Loucy (cell line): Measurements from ENCODE around the gene STK36.

Experiments used
- H2AFZ ChIP-seq: fragments of 200-600 bp; sonication (generic); 2 replicates; pipeline ENCODE4 v1.6.0; 2016; ENCODE audit warnings: antibody characterized with exemption, mild to moderate bottlenecking, low read length, moderate library complexity
- H3F3A ChIP-seq: fragments of 200-600 bp; 2 replicates; pipeline ENCODE4 v1.6.0; 2016; ENCODE audit warnings: antibody characterized with exemption, low read depth, mild to moderate bottlenecking
- H3K27me3 ChIP-seq: fragments of 200-600 bp; sonication (generic); 2 replicates; pipeline ENCODE4 v1.6.1; 2014; ENCODE audit warnings: low read length, mild to moderate bottlenecking; ENCODE audit not compliant: insufficient read depth, poor library complexity, severe bottlenecking
- H3K36me3 ChIP-seq: fragments of 200-600 bp; sonication (generic); 2 replicates; pipeline ENCODE4 v1.6.1; 2016; ENCODE audit warnings: low read length; ENCODE audit not compliant: insufficient read depth
- H3K4me1 ChIP-seq: fragments of 200-600 bp; sonication (generic); 2 replicates; pipeline ENCODE4 v1.5.1; 2014; ENCODE audit warnings: low read length, mild to moderate bottlenecking; ENCODE audit not compliant: insufficient read depth, poor library complexity, severe bottlenecking
- H3K4me2 ChIP-seq: fragments of 200-600 bp; sonication (generic); 2 replicates; pipeline ENCODE4 v1.6.0; 2014; ENCODE audit warnings: antibody characterized with exemption, low read length, low read depth, mild to moderate bottlenecking; ENCODE audit not compliant: poor library complexity, severe bottlenecking
- H3K4me3 ChIP-seq: fragments of 200-600 bp; sonication (generic); 2 replicates; pipeline ENCODE4 v1.5.1; 2014; ENCODE audit warnings: low read length, mild to moderate bottlenecking, mixed read lengths; ENCODE audit not compliant: poor library complexity, severe bottlenecking
- H3K79me2 ChIP-seq: fragments of 200-600 bp; sonication (generic); 2 replicates; pipeline ENCODE4 v1.6.1; 2014; ENCODE audit warnings: low read length; ENCODE audit not compliant: insufficient read depth
- H3K9ac ChIP-seq: fragments of 200-600 bp; sonication (generic); 2 replicates; pipeline ENCODE4 v1.6.0; 2014; ENCODE audit warnings: mild to moderate bottlenecking, low read depth, low read length, moderate library complexity; ENCODE audit not compliant: poor library complexity, severe bottlenecking
- H3K9me2 ChIP-seq: fragments of 200-600 bp; sonication (generic); replicated peaks from 2 replicates; pipeline ENCODE4 v1.6.1; 2016; ENCODE audit warnings: low read depth, low read length, mixed read lengths
- H3K9me3 ChIP-seq: fragments of 200-600 bp; sonication (generic); 2 replicates; pipeline ENCODE4 v1.6.1; 2014; ENCODE audit warnings: mild to moderate bottlenecking, antibody characterized with exemption, low read length, low read depth; ENCODE audit not compliant: insufficient read depth
- H4K20me1 ChIP-seq: fragments of 200-600 bp; sonication (generic); 2 replicates; pipeline ENCODE4 v1.6.0; 2014; ENCODE audit warnings: antibody characterized with exemption, low read length, mild to moderate bottlenecking; ENCODE audit not compliant: insufficient read depth, poor library complexity, severe bottlenecking
- CTCF ChIP-seq: fragments of 200-600 bp; sonication (generic); conservative IDR thresholded peaks from 2 replicates; pipeline ENCODE4 v1.5.1; 2014; ENCODE audit warnings: mild to moderate bottlenecking, antibody characterized with exemption, low read length
- EZH2phosphoT487 ChIP-seq: fragments of 200-600 bp; IDR thresholded peaks from 2 replicates; pipeline ENCODE4 v1.6.1; 2018; ENCODE audit warnings: antibody characterized with exemption, mild to moderate bottlenecking, moderate library complexity, borderline replicate concordance

The STK36 gene

GRCh38 chr2:218691234-218691633, 19.3 kb downstream of the STK36 start:
- no peaks in the 10 kb centered on the region for H3K27me3 ChIP-seq
- no peak overlapping the region for H2AFZ ChIP-seq
- no peaks in the 10 kb centered on the region for H3K9me3 ChIP-seq
- H3K36me3 ChIP-seq: no peaks in the 10 kb centered on the region
- no peak overlapping the region for H3K4me3 ChIP-seq
- H3K4me1 ChIP-seq: no peaks in the 10 kb centered on the region
- no peaks in the 10 kb centered on the region for H4K20me1 ChIP-seq
- no peaks in the 10 kb centered on the region for H3K79me2 ChIP-seq
- H3K4me2 ChIP-seq: no peak overlapping the region
- no peaks in the 10 kb centered on the region for H3K9me2 ChIP-seq
- H3K9ac ChIP-seq: no peak overlapping the region
- no peaks in the 10 kb centered on the region for H3F3A ChIP-seq
- TF ChIP-seq EZH2phosphoT487 (no peak), CTCF (no peak)

- H3K27me3 ChIP-seq: no peaks in the 10 kb centered on the region
- H3K79me2 ChIP-seq: no peaks in the 10 kb centered on the region
- H3K4me2 ChIP-seq: no peak overlapping the region
- no peaks in the 10 kb centered on the region for H3F3A ChIP-seq
- H3K4me1 ChIP-seq: no peaks in the 10 kb centered on the region
- no peaks in the 10 kb centered on the region for H4K20me1 ChIP-seq
- H3K4me3 ChIP-seq: no peak overlapping the region
- TF ChIP-seq CTCF (no peak), EZH2phosphoT487 (no peak)
- H3K36me3 ChIP-seq: no peaks in the 10 kb centered on the region
- H2AFZ ChIP-seq: no peak overlapping the region
- H3K9me2 ChIP-seq: no peaks in the 10 kb centered on the region
- no peaks in the 10 kb centered on the region for H3K9me3 ChIP-seq
- no peak overlapping the region for H3K9ac ChIP-seq
Observed at GRCh38 chr2:218694405-218695145, 22.7 kb downstream of the STK36 start.

- Histone ChIP-seq H2AFZ (no peak overlapping the region), H3K36me3 (no peaks in the 10 kb centered on the region), H3K4me2 (no peak overlapping the region), H3K9me3 (no peaks in the 10 kb centered on the region), H3K27me3 (no peaks in the 10 kb centered on the region), H3F3A (no peaks in the 10 kb centered on the region), H3K79me2 (no peaks in the 10 kb centered on the region), H3K9ac (no peak overlapping the region), H3K9me2 (no peaks in the 10 kb centered on the region), H4K20me1 (no peaks in the 10 kb centered on the region), H3K4me3 (no peak overlapping the region), H3K4me1 (no peaks in the 10 kb centered on the region)
- TF ChIP-seq CTCF (no peak), EZH2phosphoT487 (no peak)
Observed at GRCh38 chr2:218698885-218699284, 27.0 kb downstream of the STK36 start.
